Cardiac muscle cell (in vitro differentiated cells and primary cell): Measurements from ENCODE around the gene CNTFR. TPM values are rescaled to one million over a fixed set of nuclear protein-coding genes. Genes with fewer than 3 reads are reported as not detected.
"Not testable (repeated sequence)": the region's sequence is repeated elsewhere in the genome, so short reads cannot be mapped to it uniquely, and the experiment has no call there.

Experiments
- DNase-seq, 2 donors: peaks; one replicate each; pipeline versions ENCODE4 v3.0.0 to v3.0.0-alpha.2; 2010 to 2017; ENCODE audit warnings: low read depth in 1 of 2, low spot score in 1 of 2
- H3K27ac ChIP-seq: fragments of 200-600 bp; sonication (generic); 2 replicates; pipeline ENCODE4 v1.5.1; 2016
- H3K27me3 ChIP-seq: fragments of 200-600 bp; sonication (generic); 2 replicates; pipeline ENCODE4 v1.6.0; 2016; ENCODE audit warnings: control low read depth
- H3K36me3 ChIP-seq: fragments of 200-600 bp; sonication (generic); 2 replicates; pipeline ENCODE4 v1.5.1; 2016; ENCODE audit warnings: control low read depth
- H3K4me1 ChIP-seq: fragments of 200-600 bp; sonication (generic); 2 replicates; pipeline ENCODE4 v1.8.1; 2017; ENCODE audit warnings: low read depth, mild to moderate bottlenecking, mixed run types
- H3K4me3 ChIP-seq: fragments of 200-600 bp; sonication (generic); 2 replicates; pipeline ENCODE4 v1.5.1; 2016; ENCODE audit warnings: mild to moderate bottlenecking
- H3K9me3 ChIP-seq: fragments of 200-600 bp; sonication (generic); 2 replicates; pipeline ENCODE4 v1.5.1; 2017; ENCODE audit warnings: low read depth, mild to moderate bottlenecking, control low read depth
- CTCF ChIP-seq: IDR thresholded peaks from 2 replicates; pipeline ENCODE4 v1.5.1; 2012; ENCODE audit warnings: low read depth, mild to moderate bottlenecking, low read length
- polyA plus RNA-seq: library from polyadenylated mRNA; unstranded; fragments of >200 nt; fragmentation: Nextera tagmentation; extraction: Ambion mirVana; gene quantifications from 2 replicates; pipeline ENCODE4 v1.2.1, GENCODE V29; 2016
- total RNA-seq: library from RNA; depleted of rRNA; stranded (reverse); fragments of >200 nt; gene quantifications from 2 replicates; pipeline ENCODE4 v1.2.3, GENCODE V29; 2016

Gene CNTFR
- total RNA-seq (23.1 and 29.8 TPM in 2 replicates), polyA plus RNA-seq (15.5 and 22.4 TPM in 2 replicates)

GRCh38 chr9:34589636-34590380 lies at the start of gene CNTFR:
Gene CNTFR (minus strand): TSS chr9:34589724. CDS start chr9:34568981, 20,743 bp downstream.
- H3K4me1 ChIP-seq: peaks cover 4% of the 10 kb centered on the region
- DNase-seq: peak in 1 of 2 donors; percentile 81

GRCh38 chr9:34639322-34639721 lies 49.8 kb upstream of the CNTFR start:
- H3K27ac ChIP-seq, DNase-seq, H3K27me3 ChIP-seq, H3K4me1 ChIP-seq, H3K36me3 ChIP-seq, H3K4me3 ChIP-seq, H3K9me3 ChIP-seq: not testable (repeated sequence)

More at GRCh38 chr9:34589636-34590380, at the start of gene CNTFR:
- no peak for TF ChIP-seq CTCF
- H3K4me3 ChIP-seq: peak within 1 kb of the TSS; percentile 65
- no peaks in the 10 kb centered on the region for H3K9me3 ChIP-seq
- no peaks in the 10 kb centered on the region for H3K36me3 ChIP-seq
- H3K27me3 ChIP-seq: peaks cover 47% of the 10 kb centered on the region
- H3K27ac ChIP-seq: no peak within 1 kb of the TSS

GRCh38 chr9:34638138-34638445 lies 48.6 kb upstream of the CNTFR start:
- Histone ChIP-seq H3K27me3 (no peaks in the 10 kb centered on the region), H3K4me1 (peaks cover 5% of the 10 kb centered on the region), H3K9me3 (no peaks in the 10 kb centered on the region), H3K36me3 (peaks cover 3% of the 10 kb centered on the region), H3K4me3 (peak overlapping the region; percentile 43), H3K27ac (no peak overlapping the region)
- no peak for TF ChIP-seq CTCF
- DNase-seq: no peak

GRCh38 chr9:34637356-34638137 lies 48.0 kb upstream of the CNTFR start, which contains the start of gene SIGMAR1:
Gene SIGMAR1 (minus strand): TSS chr9:34637787. CDS start chr9:34637697, 90 bp downstream.
- H3K27ac ChIP-seq: no peak within 1 kb of the TSS
- peaks cover 3% of the 10 kb centered on the region for H3K36me3 ChIP-seq
- peak; percentile 94 to 96 for DNase-seq
- no peaks in the 10 kb centered on the region for H3K27me3 ChIP-seq
- H3K9me3 ChIP-seq: no peaks in the 10 kb centered on the region
- TF ChIP-seq CTCF: no peak
- peak within 1 kb of the TSS; percentile 43 for H3K4me3 ChIP-seq
- peaks cover 5% of the 10 kb centered on the region for H3K4me1 ChIP-seq

- no peaks in the 10 kb centered on the region for H3K9me3 ChIP-seq
- TF ChIP-seq CTCF: no peak
- peak in 1 of 2 donors; percentile 49 for DNase-seq
- no peak overlapping the region for H3K27ac ChIP-seq
- H3K36me3 ChIP-seq: peaks cover 3% of the 10 kb centered on the region
- peak overlapping the region; percentile 43 for H3K4me3 ChIP-seq
- no peaks in the 10 kb centered on the region for H3K27me3 ChIP-seq
- H3K4me1 ChIP-seq: peaks cover 5% of the 10 kb centered on the region
Measured at GRCh38 chr9:34636791-34637355, 47.3 kb upstream of the CNTFR start.

GRCh38 chr9:34635556-34635955 lies 46.0 kb upstream of the CNTFR start:
- Histone ChIP-seq H3K27me3 (peaks cover 10% of the 10 kb centered on the region), H3K36me3 (peaks cover 3% of the 10 kb centered on the region), H3K27ac (no peak overlapping the region), H3K4me1 (peaks cover 5% of the 10 kb centered on the region), H3K9me3 (no peaks in the 10 kb centered on the region), H3K4me3 (no peak overlapping the region)
- DNase-seq: no peak
- TF ChIP-seq CTCF: no peak
